BLaER1 treated with 17β-estradiol and CSF1 and Interleukin-3, amounts not matched to agents 10 nM and 100 nM (cell line): ENCODE results near the gene FZD7.

Experiments used
- H3K27ac ChIP-seq, 11 experiments: shearing (Covaris generic); formaldehyde crosslinking; 2 replicates each; pipeline ENCODE4 v1.8.1; 2022
- H3K27me3 ChIP-seq, 11 experiments: shearing (Covaris generic); formaldehyde crosslinking; 2 replicates each; pipeline ENCODE4 v1.8.1; 2022
- H3K36me3 ChIP-seq, 11 experiments: shearing (Covaris generic); formaldehyde crosslinking; 2 replicates each; pipeline ENCODE4 v1.8.1; 2022
- H3K4me1 ChIP-seq, 10 experiments: shearing (Covaris generic); formaldehyde crosslinking; 2 replicates each; pipeline ENCODE4 v1.8.1; 2022
- H3K4me2 ChIP-seq, 11 experiments: shearing (Covaris generic); formaldehyde crosslinking; 2 replicates each; pipeline ENCODE4 v1.8.1; 2022
- H3K4me3 ChIP-seq, 10 experiments: shearing (Covaris generic); formaldehyde crosslinking; 2 replicates each; pipeline ENCODE4 v1.8.1; 2022
- H3K9ac ChIP-seq, 11 experiments: shearing (Covaris generic); formaldehyde crosslinking; 2 replicates each; pipeline ENCODE4 v1.8.1; 2022
- H3K9me3 ChIP-seq, 11 experiments: shearing (Covaris generic); formaldehyde crosslinking; replicated peaks in 1 of 11; 2 replicates each; pipeline ENCODE4 v1.8.1; 2022
- H4K20me1 ChIP-seq, 11 experiments: shearing (Covaris generic); formaldehyde crosslinking; 2 replicates each; pipeline ENCODE4 v1.8.1; 2022
- Cebpa-rat ChIP-seq, 11 experiments: shearing (Covaris generic); IDR thresholded peaks; 2 replicates each; pipeline ENCODE4 v1.8.1; 2022

FZD7 gene

DNA sequence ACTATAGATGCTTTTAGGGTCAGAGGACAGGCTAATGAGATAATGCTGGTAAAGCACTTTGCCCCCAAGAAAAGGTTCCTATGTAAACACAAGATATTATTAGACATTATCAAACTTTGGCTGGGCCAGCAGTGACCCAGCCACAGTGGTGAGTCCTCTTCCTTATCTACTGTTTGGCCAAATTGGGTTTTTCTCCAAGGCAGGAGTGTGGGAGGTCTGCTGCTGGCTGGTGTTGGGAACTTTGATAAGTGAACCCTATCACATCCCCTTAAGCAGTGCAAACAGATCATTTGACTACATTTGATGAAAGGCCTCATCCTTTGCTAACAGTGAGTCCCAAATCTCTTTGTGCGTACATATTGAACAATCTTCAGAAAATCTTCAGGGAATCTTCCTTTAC lies 16.2 kb downstream of the FZD7 start:
- no peak overlapping the region for H3K4me3 ChIP-seq
- no peak overlapping the region for H3K27ac ChIP-seq
- H3K4me2 ChIP-seq, result no peak overlapping the region
- no peaks in the 10 kb centered on the region for H3K27me3 ChIP-seq
- H3K9ac ChIP-seq, result no peak overlapping the region
- no peaks in the 10 kb centered on the region for H3K4me1 ChIP-seq
- TF ChIP-seq Cebpa-rat (IDR thresholded peaks at IDR 0.05), result no peak
- H3K9me3 ChIP-seq, result no peaks in the 10 kb centered on the region
- H3K36me3 ChIP-seq, result no peaks in the 10 kb centered on the region
- H4K20me1 ChIP-seq, result no peaks in the 10 kb centered on the region

DNA sequence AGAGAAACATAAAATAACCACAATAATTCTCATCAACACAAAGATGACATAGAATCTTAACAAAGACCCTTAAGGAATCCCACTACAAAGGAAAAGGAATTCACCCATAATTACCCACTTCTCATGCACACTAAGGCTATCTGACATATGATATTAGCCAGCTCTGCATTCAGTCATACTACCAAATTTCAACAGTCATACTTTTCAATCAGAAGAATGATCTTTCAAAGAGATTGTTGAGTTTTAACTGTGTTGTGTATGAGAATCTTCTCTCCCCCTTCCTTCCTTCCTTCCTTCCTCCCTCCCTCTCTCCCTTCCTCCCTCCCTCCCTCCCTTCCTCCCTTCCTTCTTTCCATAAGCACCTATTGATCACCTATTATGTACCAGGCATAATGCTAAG lies 17.0 kb downstream of the FZD7 start:
- Histone ChIP-seq H3K27me3 (no peaks in the 10 kb centered on the region), H3K9me3 (no peaks in the 10 kb centered on the region), H3K4me3 (no peak overlapping the region), H3K4me1 (no peaks in the 10 kb centered on the region), H4K20me1 (no peaks in the 10 kb centered on the region), H3K9ac (no peak overlapping the region), H3K4me2 (no peak overlapping the region), H3K27ac (no peak overlapping the region), H3K36me3 (no peaks in the 10 kb centered on the region)
- no peak for TF ChIP-seq Cebpa-rat (IDR thresholded peaks at IDR 0.05)

DNA sequence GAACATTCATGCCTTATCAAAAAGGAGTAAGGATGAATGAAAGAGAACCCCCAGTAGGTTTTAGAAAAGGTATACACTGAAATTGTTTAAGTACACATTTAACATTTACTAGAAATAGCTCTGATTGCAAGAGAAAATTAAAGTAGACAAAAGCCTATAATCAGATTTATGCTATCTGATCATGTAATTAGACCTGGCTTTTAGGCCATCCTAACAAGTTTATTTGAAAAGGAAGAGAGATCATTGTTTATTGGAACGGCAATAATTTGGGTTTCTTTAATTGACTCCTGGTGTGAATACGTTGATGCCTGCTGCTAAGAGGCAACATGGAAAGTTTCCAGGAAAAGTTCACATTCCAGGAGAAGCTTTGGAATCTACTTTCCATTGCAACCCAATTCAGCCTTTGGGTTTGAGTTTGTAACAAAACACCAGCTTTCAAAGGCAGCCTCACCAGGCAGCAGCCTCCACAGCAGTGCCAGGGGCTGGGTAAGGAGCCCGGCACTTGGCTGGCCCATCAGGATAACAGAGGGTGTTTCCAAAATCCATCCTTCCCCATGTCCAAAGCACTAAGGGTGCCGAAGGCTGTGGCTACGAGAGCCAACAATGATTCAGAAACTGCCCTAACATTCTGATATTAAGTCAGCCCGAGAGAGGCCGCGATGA lies 18.0 kb downstream of the FZD7 start:
- Histone ChIP-seq H3K4me1 (no peaks in the 10 kb centered on the region), H4K20me1 (no peaks in the 10 kb centered on the region), H3K4me2 (no peak overlapping the region), H3K36me3 (no peaks in the 10 kb centered on the region), H3K4me3 (no peak overlapping the region), H3K27ac (no peak overlapping the region), H3K27me3 (no peaks in the 10 kb centered on the region), H3K9me3 (no peaks in the 10 kb centered on the region), H3K9ac (no peak overlapping the region)
- TF ChIP-seq Cebpa-rat (IDR thresholded peaks at IDR 0.05), result no peak

GRCh38 chr2:202052235-202052634 lies 18.6 kb downstream of the FZD7 start:
- no peak overlapping the region for H3K9ac ChIP-seq
- H3K4me2 ChIP-seq, result no peak overlapping the region
- no peaks in the 10 kb centered on the region for H3K9me3 ChIP-seq
- no peaks in the 10 kb centered on the region for H3K36me3 ChIP-seq
- no peaks in the 10 kb centered on the region for H3K4me1 ChIP-seq
- no peak overlapping the region for H3K4me3 ChIP-seq
- H4K20me1 ChIP-seq, result no peaks in the 10 kb centered on the region
- TF ChIP-seq Cebpa-rat (IDR thresholded peaks at IDR 0.05), result no peak
- H3K27me3 ChIP-seq, result no peaks in the 10 kb centered on the region
- H3K27ac ChIP-seq, result no peak overlapping the region

DNA sequence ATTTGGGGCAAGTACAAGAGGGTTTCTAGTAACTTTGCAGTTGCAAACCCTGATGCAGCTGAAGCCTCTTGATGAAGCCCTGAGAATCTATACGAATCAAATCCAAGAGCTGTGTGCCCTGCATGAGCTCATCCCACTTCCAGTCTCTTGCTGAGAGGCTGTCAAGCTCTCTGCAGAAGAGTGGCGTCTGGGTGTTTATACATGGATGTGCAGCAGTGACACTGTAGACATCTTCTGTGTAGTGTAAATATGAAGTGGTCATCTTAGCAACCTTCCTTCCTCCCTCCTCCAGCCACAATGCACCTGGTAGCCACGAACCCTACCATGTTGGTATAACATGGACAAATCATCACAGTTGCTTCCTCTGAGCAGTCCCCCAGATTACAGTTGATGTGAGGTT lies 21.0 kb downstream of the FZD7 start:
- H3K4me3 ChIP-seq, result no peak overlapping the region
- H3K36me3 ChIP-seq, result no peaks in the 10 kb centered on the region
- no peak overlapping the region for H3K4me2 ChIP-seq
- TF ChIP-seq Cebpa-rat (IDR thresholded peaks at IDR 0.05), result no peak
- no peaks in the 10 kb centered on the region for H3K27me3 ChIP-seq
- no peak overlapping the region for H3K9ac ChIP-seq
- H3K4me1 ChIP-seq, result no peaks in the 10 kb centered on the region
- H4K20me1 ChIP-seq, result no peaks in the 10 kb centered on the region
- H3K27ac ChIP-seq, result no peak overlapping the region
- H3K9me3 ChIP-seq, result no peaks in the 10 kb centered on the region

- TF ChIP-seq Cebpa-rat (IDR thresholded peaks at IDR 0.05), result no peak
- Histone ChIP-seq H3K4me3 (no peak overlapping the region), H4K20me1 (no peaks in the 10 kb centered on the region), H3K9ac (no peak overlapping the region), H3K27ac (no peak overlapping the region), H3K9me3 (no peaks in the 10 kb centered on the region), H3K4me1 (no peaks in the 10 kb centered on the region), H3K4me2 (no peak overlapping the region), H3K36me3 (no peaks in the 10 kb centered on the region), H3K27me3 (no peaks in the 10 kb centered on the region)
These were observed 23.0 kb downstream of the FZD7 start for GRCh38 chr2:202056611-202057010.

DNA sequence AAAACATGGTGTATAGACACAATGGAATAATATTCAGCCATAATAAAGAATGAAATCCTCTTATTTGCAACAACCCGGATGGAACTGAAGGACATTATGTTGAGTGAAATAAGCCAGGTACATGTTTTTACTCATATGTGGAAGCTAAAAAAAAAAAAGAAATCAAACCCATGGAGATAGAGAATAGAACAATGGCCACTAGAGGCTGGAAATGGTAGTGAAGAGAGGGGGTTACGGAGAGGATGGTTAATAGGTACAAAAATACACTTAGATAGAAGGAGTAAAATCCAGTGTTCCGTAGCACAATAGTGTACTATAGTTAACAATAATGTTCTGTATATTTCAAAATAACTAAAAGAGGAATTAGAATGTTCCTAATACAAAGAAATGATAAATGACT lies 26.6 kb downstream of the FZD7 start:
- no peak overlapping the region for H3K27ac ChIP-seq
- no peaks in the 10 kb centered on the region for H3K36me3 ChIP-seq
- H3K4me1 ChIP-seq, result no peaks in the 10 kb centered on the region
- no peaks in the 10 kb centered on the region for H4K20me1 ChIP-seq
- no peak overlapping the region for H3K9ac ChIP-seq
- no peak overlapping the region for H3K4me2 ChIP-seq
- H3K27me3 ChIP-seq, result no peaks in the 10 kb centered on the region
- no peak for TF ChIP-seq Cebpa-rat (IDR thresholded peaks at IDR 0.05)
- no peak overlapping the region for H3K4me3 ChIP-seq
- H3K9me3 ChIP-seq, result no peaks in the 10 kb centered on the region

- Histone ChIP-seq H3K9me3 (no peaks in the 10 kb centered on the region), H3K4me3 (no peak overlapping the region), H3K4me2 (no peak overlapping the region), H3K27ac (no peak overlapping the region), H3K9ac (no peak overlapping the region), H3K27me3 (no peaks in the 10 kb centered on the region), H4K20me1 (no peaks in the 10 kb centered on the region), H3K36me3 (no peaks in the 10 kb centered on the region), H3K4me1 (no peaks in the 10 kb centered on the region)
- no peak for TF ChIP-seq Cebpa-rat (IDR thresholded peaks at IDR 0.05)
These were observed 28.0 kb downstream of the FZD7 start for GRCh38 chr2:202061695-202062094.

DNA sequence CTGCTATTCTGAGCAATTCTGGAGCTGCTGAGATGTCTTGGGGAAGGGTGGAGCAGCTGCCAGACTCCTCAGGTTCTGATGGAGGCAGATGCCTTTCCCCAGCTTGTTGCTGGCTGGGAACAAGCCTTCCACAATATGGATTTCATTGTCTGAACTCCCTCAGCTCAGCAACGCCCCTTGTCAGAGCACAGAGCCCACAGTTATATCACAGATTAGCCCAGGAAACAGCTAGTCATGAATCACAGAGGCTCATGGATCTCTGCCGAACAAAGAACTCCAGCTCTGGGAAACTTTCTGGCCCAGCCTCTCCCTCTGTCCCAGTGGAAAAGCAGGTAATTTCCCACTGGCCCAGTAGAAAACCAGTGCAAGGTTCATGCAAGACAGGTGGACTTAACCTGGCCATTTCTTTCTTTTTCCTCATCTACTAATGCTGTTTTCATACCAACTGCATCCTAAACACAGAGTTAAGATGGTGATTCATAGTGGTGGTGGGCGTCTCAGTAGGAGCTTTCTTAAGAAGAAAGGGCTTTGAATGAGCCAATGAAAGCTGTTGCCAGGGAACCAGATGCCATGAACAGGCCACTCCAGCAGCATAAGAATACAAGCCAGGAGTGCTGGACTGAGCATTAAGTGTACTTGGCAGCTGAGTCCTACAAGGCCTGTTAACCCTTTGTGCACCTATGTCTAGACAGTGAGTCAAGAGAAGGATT lies 30.7 kb downstream of the FZD7 start:
- H3K4me3 ChIP-seq, result no peak overlapping the region
- H3K36me3 ChIP-seq, result no peaks in the 10 kb centered on the region
- no peaks in the 10 kb centered on the region for H3K4me1 ChIP-seq
- no peak for TF ChIP-seq Cebpa-rat (IDR thresholded peaks at IDR 0.05)
- H3K9ac ChIP-seq, result no peak overlapping the region
- no peak overlapping the region for H3K27ac ChIP-seq
- no peaks in the 10 kb centered on the region for H3K27me3 ChIP-seq
- H3K4me2 ChIP-seq, result no peak overlapping the region
- no peaks in the 10 kb centered on the region for H4K20me1 ChIP-seq
- H3K9me3 ChIP-seq, result no peaks in the 10 kb centered on the region

- Histone ChIP-seq H3K27me3 (no peaks in the 10 kb centered on the region), H3K4me1 (no peaks in the 10 kb centered on the region)
- no peak for TF ChIP-seq Cebpa-rat (IDR thresholded peaks at IDR 0.05)
These were observed 31.2 kb downstream of the FZD7 start for GRCh38 chr2:202064881-202065230.

More at GRCh38 chr2:202064881-202065230, 31.2 kb downstream of the FZD7 start:
- H3K9ac ChIP-seq, result no peak overlapping the region
- no peak overlapping the region for H3K4me2 ChIP-seq
- no peak overlapping the region for H3K27ac ChIP-seq
- H4K20me1 ChIP-seq, result no peaks in the 10 kb centered on the region
- H3K36me3 ChIP-seq, result no peaks in the 10 kb centered on the region
- H3K4me3 ChIP-seq, result no peak overlapping the region
- no peaks in the 10 kb centered on the region for H3K9me3 ChIP-seq
